HG02970 (cell line): Measurements from ENCODE around the gene OR5H15.
"Not testable (repeated sequence)": the region's sequence is repeated elsewhere in the genome, so short reads cannot be mapped to it uniquely, and the experiment has no call there.

Source experiments
- ATAC-seq: cut with Tn5 transposase; IDR thresholded peaks from one replicate; pipeline ENCODE4 v1.9.1; 2021; ENCODE audit warnings: mild to moderate bottlenecking, moderate library complexity, moderate number of reproducible peaks; ENCODE audit not compliant: unreplicated experiment, low FRiP score

Gene OR5H15

DNA sequence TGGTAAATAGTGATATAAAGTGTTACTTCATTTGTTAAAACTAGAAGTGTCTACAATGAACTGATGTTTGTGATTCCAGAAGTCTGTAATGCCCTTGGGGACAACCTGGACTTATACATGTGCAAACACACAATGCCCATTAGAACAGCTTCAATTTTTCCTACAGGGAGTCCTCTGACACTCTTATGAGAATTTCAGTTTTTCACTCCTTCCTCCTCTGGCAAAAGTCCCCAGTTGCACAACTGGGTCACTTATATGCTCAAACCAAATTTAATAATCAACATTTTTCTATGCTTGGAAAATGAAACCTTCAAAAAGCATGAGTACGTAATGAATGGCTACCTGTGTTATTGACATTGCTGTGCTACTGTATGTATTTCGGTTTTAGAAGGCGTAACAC is at the start of gene OR5H15:
OR5H15 (plus strand) TSS at position 301 of the 400 bp plus-strand sequence. CDS start 2,004 bp downstream, outside the sequence.
- no peak for ATAC-seq

DNA sequence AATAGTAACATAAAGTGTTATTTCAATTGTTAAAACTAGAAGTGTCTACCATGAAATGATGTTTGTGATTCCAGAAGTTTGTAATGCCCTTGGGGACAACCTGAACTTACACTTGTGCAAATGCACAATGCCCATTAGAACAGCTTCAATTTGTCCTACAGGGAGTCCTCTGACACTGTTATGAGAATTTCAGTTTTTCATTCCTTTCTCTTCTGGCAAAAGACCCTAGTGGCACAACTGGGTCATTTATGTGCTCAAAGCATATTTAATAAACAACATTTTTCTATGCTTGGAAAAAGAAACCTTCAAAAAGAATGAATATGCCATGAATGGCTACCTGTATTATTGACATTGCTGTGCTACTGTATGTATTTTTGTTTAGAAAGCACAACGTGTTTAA is 36.1 kb upstream of the OR5H15 start, which contains the start of gene OR5H1:
OR5H1 (plus strand) TSS at position 301 of the 400 bp plus-strand sequence. CDS start 1,977 bp downstream, outside the sequence.
- ATAC-seq: no peak

DNA sequence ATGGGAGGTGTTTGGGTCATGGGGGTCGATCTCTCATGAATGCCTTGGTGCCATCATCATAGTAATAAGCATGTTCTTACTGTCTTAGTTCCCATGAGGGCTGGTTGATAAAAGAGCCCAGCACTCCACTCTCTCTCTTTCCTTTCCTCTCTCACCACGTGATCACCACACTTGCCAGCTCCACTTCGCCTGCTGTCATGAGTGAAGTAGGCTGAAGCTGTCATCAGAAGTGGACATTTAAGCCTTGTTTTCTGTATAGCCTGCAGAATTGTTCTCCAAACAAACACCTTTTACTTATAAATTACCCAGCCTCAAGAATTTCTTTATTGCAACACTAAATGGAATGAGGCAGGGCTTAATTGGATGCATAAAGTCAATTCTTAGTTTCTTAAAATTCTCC is 29.9 kb upstream of the OR5H15 start:
- no peak for ATAC-seq

DNA sequence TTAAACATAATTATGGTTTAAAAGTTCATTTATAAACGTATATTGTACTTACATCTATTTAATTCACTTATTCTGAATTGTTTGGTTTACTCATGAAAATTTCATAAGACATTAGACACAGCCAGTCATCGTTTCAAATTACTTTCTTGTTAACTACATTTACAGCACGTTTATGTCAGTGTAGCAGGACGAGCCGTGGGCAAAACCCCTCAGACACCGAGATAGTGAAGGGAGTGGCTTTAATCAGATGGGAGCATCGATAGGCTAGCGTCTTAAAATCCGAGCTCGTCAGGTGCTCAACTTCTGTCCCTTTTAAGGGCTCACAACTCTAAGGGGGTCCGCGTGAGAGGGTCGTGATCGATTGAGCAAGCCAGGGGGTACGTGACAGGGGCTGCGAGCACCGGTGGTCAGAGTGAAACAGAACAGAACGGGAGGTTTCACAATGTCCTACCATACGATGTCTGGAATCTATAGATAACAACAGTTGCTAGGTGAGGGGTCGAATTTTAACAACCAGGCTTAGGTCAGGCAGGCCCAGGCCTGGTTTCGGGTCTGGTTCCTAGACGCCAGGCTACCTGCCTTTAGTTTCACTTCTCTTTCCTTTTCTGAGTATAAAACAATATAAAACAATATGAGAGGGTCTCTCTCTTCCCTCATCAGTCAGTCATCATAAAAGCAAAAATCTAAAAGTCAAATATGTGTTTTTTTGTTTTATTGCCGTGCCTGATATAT is 28.5 kb upstream of the OR5H15 start:
- ATAC-seq: not testable (repeated sequence)

DNA sequence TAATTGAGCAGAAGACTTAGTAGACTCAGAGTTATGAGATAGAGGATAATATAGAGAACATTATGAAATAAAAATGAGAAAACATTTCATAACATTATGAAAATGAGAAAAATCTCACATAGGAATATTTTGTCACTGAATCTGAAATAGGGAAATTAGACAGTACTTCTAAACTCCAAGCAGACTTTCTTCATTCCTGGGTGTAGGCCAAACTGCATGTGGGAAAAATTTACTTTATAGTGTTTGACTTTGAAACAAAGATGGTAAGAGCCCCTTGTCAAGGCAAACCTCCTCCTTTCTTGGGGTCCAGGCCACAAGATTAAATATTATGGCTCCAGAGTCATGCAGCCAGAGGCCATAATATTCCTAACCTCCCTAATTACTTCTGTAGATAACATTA is 26.0 kb upstream of the OR5H15 start:
- ATAC-seq: no peak

DNA sequence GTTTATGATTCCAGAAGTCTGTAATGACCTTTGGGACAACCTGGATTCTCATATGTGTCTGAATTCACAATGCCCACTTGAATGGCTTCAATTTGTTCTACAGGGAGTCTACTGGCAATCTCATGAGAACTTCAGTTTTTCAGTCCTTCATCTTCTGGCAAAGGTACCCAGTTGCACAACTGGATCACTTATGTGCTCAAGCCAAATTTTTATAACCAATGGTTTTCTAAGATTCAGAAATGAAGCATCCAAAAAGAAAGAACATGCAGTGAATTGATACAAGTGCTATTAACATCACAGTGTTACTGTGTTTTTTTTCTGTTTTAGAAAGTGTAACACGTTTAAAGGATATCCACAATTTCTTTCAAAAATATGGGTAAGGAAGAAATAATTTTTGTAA is 19.3 kb upstream of the OR5H15 start, which contains the start of gene OR5H14:
OR5H14 (plus strand) TSS at position 301 of the 400 bp plus-strand sequence. CDS start 1,907 bp downstream, outside the sequence.
- no peak for ATAC-seq

DNA sequence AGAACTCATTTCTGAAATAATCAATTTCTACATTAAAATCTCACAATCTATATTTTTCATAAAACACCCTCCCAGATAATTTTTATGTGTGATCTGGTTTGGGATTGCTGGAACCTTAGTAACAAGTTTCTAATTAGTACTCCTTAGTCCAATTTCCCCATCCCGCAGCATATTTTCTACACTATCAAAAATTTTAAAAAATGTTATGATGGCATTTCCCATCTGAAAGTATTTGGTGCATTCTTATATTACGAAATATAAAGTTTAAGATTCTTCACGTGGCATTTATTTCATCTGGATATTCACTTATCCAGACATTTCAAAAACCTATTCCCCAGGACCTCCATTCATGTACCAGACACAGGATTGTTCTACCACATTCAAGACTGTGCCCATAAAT is 17.7 kb upstream of the OR5H15 start:
- ATAC-seq: no peak

DNA sequence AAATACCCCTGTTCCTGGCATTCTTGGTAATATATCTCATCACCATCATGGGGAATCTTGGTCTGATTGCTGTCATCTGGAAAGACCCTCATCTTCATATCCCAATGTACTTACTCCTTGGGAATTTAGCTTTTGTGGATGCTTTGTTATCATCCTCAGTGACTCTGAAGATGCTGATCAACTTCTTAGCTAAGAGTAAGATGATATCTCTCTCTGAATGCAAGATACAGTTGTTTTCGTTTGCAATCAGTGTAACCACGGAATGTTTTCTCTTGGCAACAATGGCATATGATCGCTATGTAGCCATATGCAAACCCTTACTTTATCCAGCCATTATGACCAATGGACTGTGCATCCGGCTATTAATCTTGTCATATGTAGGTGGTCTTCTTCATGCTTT is 17.0 kb upstream of the OR5H15 start:
- ATAC-seq: not testable (repeated sequence)

DNA sequence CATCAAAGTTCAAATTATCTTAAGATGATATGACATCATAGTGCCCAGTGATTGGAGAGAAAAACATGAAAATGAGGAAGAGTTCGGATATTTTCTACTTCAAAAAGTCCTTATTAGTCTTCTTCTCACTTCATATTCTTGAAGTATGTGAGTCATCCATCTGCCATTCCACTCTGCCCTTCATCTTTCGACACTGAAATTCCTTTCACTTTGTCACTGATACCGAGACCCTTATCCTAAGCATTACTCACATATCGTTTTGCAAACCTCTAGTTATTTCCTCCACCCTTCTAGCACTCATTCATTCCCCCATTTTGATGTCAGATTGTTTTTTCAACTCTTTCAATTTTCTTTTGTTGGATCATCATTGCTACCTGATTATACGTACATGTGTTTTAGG is 15.3 kb upstream of the OR5H15 start:
- ATAC-seq: no peak

DNA sequence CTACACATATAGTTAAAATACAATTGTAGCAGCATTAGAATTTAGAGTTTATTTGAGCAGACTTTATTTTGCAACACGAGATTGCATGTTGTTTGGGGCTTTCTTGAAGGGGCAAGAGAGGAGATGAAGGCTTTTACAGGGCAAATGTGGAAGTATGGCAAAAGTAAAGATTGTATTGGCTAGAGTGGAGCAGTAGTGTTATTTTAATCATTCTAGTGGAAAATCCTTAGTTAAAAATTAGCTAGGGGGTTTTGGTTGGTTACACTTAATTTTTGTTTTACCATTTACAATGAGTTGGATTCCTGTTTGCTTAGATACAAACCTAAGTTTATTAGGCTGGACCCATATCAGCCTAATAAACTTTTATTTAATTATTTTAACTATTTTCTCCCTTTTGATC is 4.6 kb downstream of the OR5H15 start:
- ATAC-seq: no peak

DNA sequence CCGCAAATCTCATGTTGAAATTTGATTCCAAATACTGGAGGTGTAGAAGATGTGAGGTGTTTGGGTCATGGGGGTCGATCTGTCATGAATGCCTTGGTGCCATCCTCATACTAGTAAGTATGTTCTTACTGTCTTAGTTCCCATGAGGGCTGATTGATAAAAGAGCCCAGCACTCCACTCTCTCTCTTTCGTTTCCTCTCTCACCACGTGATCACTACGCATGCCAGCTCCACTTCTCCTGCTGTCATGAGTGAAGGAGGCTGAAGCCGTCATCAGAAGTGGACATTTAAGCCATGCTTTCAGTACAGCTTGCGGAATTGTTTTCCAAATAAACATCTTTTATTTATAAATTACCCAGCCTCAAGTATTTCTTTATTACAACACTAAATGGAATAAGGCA is 6.1 kb downstream of the OR5H15 start:
- ATAC-seq: no peak

DNA sequence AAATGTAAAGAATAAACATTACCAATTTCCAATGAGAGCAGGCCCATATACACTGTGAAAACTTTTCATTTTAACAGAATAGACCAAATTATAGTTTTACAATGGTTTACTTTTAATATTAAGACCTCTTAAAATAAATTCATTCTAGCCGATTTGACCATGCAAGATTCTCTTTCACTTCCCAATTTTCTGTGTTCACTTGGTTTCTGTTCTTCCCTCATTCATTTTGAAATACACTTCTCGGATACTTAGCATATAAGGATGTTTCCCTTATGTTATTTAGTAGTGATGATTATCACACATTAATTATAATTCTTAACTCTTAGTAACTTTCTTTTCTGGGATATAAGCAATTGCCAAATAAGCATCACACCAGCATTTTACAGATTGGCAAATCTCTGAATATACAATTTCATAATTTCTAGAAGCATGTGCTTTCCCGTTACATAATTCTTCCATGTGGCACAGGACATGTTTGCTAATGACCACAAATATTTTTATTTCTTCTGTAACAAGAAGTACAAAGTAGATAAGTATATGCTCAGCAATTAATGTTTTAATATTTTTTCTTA is 13.9 kb downstream of the OR5H15 start:
- no peak for ATAC-seq

DNA sequence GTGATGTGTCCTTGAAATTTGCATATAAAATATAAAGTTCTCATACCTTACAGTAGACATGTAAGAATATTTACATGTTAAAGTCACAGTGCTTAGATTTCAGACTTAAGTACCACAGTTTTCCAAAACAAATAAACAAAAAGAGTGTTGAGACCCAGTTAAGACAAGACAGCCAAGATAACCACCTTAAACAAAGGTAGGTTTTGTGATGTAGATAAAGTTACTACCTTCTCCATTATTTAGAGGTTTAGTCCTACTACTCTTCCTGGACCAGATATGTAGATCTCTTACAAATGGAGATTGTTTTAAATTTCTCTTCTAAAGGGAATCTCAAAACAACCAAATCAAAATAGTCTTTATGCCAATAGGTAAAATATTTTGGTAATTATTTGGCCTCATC is 15.7 kb downstream of the OR5H15 start:
- no peak for ATAC-seq

DNA sequence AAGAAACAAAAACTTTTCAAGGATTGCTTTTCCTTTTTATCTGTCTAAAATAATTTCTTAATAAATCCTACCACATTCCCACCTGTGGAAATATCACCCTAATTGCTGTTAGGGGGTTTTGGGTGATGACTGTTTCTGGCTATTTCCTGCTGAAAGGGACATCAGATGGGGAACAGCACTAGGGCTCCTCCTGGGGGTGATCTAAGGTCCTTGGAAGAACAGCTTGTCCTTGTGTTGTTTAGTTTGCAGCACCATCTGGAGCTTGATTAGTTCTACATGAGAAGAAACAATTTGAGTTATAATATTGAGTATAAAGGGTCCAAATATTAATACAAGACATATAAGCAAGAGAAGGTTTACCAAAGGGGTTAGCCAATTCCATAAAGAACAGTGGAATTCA is 18.7 kb downstream of the OR5H15 start:
- ATAC-seq: no peak

DNA sequence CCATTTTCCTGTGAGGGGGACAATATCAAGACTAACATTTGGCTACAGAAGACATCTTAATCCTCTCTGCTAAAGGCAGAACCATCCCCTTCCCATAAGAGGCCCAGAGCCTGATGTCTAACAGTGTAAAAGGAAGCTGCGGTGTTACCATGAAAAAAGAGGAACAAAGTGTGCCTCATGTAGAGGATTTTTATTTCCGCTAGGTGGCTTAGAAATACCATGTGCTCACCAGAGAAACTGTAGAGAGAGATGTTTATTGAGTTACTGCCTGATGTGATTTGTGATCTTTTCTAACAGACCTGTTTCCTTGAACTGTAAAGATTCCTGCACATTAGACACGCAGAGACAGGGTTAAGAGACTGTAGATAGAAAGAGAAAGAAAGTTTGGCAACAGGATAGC is 22.0 kb downstream of the OR5H15 start:
- no peak for ATAC-seq

DNA sequence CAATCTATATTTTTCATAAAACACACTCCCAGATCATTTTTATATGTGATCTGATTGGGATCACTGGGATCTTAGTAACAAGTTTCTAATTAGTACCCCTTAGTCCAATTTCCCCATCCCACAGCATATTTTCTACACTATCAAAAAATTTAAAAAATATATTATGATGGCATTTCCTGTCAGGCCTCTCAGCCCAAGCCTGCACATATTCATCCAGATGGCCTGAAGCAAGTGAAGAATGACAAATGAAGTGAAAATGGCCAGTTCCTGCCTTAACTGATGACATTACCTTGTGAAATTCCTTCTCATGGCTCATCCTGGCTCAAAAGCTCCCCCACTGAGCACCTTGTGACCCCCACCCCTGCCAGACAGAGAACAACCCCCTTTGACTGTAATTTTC is 24.4 kb downstream of the OR5H15 start:
- not testable (repeated sequence) for ATAC-seq

DNA sequence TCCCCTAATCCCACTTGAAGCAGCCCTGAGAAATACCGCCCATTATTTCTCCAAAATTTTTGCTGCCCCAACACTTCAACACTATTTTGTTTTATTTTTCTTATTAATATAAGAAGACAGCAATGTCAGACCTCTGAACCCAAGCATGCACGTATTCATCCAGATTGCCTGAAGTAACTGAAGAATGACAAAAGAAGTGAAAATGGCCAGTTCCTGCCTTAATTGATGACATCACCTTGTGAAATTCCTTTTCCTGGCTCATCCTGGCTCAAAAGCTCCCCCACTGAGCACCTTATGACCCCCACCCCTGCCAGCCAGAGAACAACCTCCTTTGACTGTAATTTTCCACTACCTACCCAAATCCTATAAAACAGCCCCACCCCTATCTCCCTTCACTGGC is 29.8 kb downstream of the OR5H15 start:
- ATAC-seq: not testable (repeated sequence)

DNA sequence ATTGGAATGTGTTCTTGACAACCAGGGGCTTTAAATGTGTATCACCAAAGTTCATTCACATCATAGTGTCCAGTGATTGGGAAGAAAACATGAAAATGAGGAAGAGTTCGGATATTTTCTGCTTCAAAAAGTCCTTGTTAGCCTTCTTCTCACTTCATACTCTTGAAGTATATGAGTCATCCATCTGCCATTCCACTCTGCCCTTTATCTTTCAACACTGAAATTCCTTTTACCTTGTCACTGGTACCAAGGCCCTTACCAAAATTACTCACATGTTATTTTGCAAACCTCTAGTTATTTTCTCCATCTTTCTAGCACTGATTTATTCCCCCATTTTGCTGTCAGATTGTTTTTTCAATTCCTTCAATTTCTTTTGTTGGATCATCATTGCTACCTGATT is 32.5 kb downstream of the OR5H15 start:
- no peak for ATAC-seq

DNA sequence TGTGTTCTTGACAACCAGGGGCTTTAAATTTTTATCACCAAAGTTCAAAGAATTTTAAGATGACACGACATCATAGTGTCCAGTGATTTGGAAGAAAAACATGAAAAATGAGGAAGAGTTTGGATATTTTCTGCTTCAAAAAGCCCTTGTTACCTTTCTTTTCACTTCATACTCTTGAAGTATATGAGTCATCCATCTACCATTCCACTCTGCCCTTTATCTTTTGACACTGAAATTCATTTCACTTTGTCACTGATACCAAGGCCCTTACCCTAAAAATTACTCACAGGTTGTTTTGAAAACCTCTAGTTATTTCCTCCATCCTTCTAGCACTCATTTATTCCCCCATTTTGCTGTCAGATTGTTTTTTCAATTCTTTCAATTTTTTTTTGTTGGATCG is 42.7 kb downstream of the OR5H15 start:
- no peak for ATAC-seq

DNA sequence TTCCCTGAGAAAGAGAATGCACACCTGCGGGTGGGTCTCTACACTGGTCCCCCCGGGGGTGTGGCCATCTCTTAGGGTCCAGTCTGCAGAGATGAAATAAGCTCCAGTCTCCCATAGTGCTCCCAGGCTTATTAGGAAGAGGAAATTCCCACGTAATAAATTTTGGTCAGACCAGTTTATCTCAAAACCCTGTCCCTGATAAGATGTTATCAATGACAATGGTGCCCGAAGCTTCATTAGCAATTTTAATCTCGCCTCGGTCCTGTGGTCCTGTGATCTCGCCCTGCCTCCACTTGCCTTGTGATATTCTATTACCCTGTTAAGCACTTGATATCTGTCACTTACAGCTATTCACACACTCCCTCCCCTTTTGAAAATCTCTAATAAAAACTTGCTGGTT is 46.8 kb downstream of the OR5H15 start:
- ATAC-seq: no peak

DNA sequence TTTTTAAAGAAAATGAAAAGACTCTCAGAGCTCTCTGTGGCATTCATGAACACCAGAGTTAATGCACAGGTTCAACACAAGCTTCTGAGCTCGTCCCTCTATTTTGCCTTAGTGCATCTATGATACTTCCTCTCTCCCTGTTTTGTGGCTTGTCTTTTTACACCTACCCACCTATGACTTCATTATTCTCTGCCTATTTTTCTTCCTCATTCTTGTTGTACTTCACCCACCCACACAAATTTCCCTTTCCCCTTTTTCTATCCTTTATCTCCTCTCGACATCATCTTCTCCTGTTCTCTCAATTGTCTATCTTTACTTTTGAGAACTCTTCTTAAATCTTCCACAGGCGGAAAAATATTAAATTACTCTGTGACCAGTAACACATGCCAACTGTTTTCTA is 48.6 kb downstream of the OR5H15 start:
- ATAC-seq: no peak
